PFSK-1 (cell line): ENCODE measurements around the gene ODC1.

Experiments
- FOXP2 ChIP-seq: optimal IDR thresholded peaks from 2 replicates; pipeline ENCODE3; 2011; ENCODE audit warnings: borderline replicate concordance, control low read depth, inconsistent platforms; ENCODE audit not compliant: insufficient read depth; ENCODE audit errors: extremely low read length, extremely low read depth
- POLR2AphosphoS5 ChIP-seq: IDR thresholded peaks from 2 replicates; pipeline ENCODE4 v1.6.1; 2012; ENCODE audit warnings: low read depth, mild to moderate bottlenecking, control low read depth, low read length, moderate library complexity
- REST ChIP-seq, 2 experiments: IDR thresholded peaks; 2 replicates each; pipeline versions ENCODE4 v1.6.1 to v1.8.0; 2011 to 2012; ENCODE audit warnings: low read depth in 2 of 2, low read length in 2 of 2, control low read depth in 1 of 2, inconsistent platforms in 1 of 2, mild to moderate bottlenecking in 1 of 2, moderate library complexity in 1 of 2; ENCODE audit not compliant: insufficient read depth in 1 of 2
- SIN3A ChIP-seq: IDR thresholded peaks from 2 replicates; pipeline ENCODE4 v1.6.1; 2012; ENCODE audit warnings: mild to moderate bottlenecking, low read length, moderate library complexity, borderline replicate concordance; ENCODE audit not compliant: insufficient read depth
- TAF1 ChIP-seq: IDR thresholded peaks from 2 replicates; pipeline ENCODE4 v1.6.1; 2012; ENCODE audit warnings: low read length, control low read depth, borderline replicate concordance; ENCODE audit not compliant: insufficient read depth

GRCh38 chr2:10436583-10437110 is 11.5 kb downstream of the ODC1 start:
- TF ChIP-seq SIN3A: no peak
- no peak for TF ChIP-seq POLR2AphosphoS5
- no peak for TF ChIP-seq TAF1
- TF ChIP-seq REST (IDR thresholded peaks at IDR 0.05; ENCODE audit: insufficient read depth in 1 of 2, low read depth in 2 of 2, low read length in 2 of 2): no peak
- TF ChIP-seq FOXP2: no peak
